ENCODE measurements around the gene SCN2A. TPM values are rescaled to one million over a fixed set of nuclear protein-coding genes. Genes with fewer than 3 reads are reported as not detected.
A peak's percentile ranks its signal among the peaks of the same experiment; 100 is the strongest.

SCN2A gene
- total RNA-seq, 1 experiment from 2014 or later: 0.07 TPM

GRCh38 chr2:165237056-165237455, 2.2 kb upstream of the SCN2A start:
- no TSS peak for BruUV-seq (replicated peaks)
- no peaks in the 10 kb centered on the region for H4K20me1 ChIP-seq (ENCODE audit: low read length)
- H3K27ac ChIP-seq (ENCODE audit: low read length): no peak overlapping the region
- no peaks in the 10 kb centered on the region for H3K27me3 ChIP-seq (ENCODE audit: low read length)
- no peaks in the 10 kb centered on the region for H3K36me3 ChIP-seq (ENCODE audit: low read depth, low read length)
- CTCF ChIA-PET: no interaction called here
- H3K4me1 ChIP-seq (ENCODE audit: insufficient read depth, low read length): no peaks in the 10 kb centered on the region
- ATAC-seq (no peak), DNase-seq (no peak)
- POLR2A ChIA-PET (ENCODE audit: unreplicated experiment): no interaction called here
- no peaks in the 10 kb centered on the region for H3K9me2 ChIP-seq (replicated peaks; ENCODE audit: low read length)
- no peaks in the 10 kb centered on the region for H3F3A ChIP-seq (ENCODE audit: low read length, unreplicated experiment)
- no peak overlapping the region for H3K4me2 ChIP-seq (ENCODE audit: low read length)
- no peak overlapping the region for H3K9ac ChIP-seq (ENCODE audit: low read length)
- TF ChIP-seq CTCF (conservative IDR thresholded peaks at IDR 0.05; ENCODE audit: low read depth, low read length) (no peak), EZH2 (IDR thresholded peaks at IDR 0.05; ENCODE audit: low read length, unreplicated experiment) (no peak), EZH2phosphoT487 (IDR thresholded peaks at IDR 0.05; ENCODE audit: borderline replicate concordance, low read length) (no peak)
- no peak overlapping the region for H3K4me3 ChIP-seq (ENCODE audit: low read length)
- H3K9me3 ChIP-seq (ENCODE audit: low read length): no peaks in the 10 kb centered on the region
- no peaks in the 10 kb centered on the region for H3K79me2 ChIP-seq (ENCODE audit: low read length)
- no peak overlapping the region for H2AFZ ChIP-seq (ENCODE audit: low read length)
- intact Hi-C loops (cut with micrococcal nuclease): no loop called here

GRCh38 chr2:165238295-165238694, 919 bp upstream of the SCN2A start:
- no peaks in the 10 kb centered on the region for H3K27me3 ChIP-seq (ENCODE audit: low read length)
- ATAC-seq: no peak
- H3K4me3 ChIP-seq (ENCODE audit: low read length): no peak overlapping the region
- H3K36me3 ChIP-seq (ENCODE audit: low read depth, low read length): no peaks in the 10 kb centered on the region
- H3K27ac ChIP-seq (ENCODE audit: low read length): no peak overlapping the region
- TF ChIP-seq CTCF (conservative IDR thresholded peaks at IDR 0.05; ENCODE audit: low read depth, low read length): no peak
- no peak for TF ChIP-seq EZH2phosphoT487 (IDR thresholded peaks at IDR 0.05; ENCODE audit: borderline replicate concordance, low read length)
- no peak for TF ChIP-seq EZH2 (IDR thresholded peaks at IDR 0.05; ENCODE audit: low read length, unreplicated experiment)
- H2AFZ ChIP-seq (ENCODE audit: low read length): no peak overlapping the region
- intact Hi-C loops (cut with micrococcal nuclease): loop anchor here (2.0 kb wide), 2 partner anchors 163 to 541 kb away; no protein-coding TSS in a partner anchor
- H3K9me3 ChIP-seq (ENCODE audit: low read length): no peaks in the 10 kb centered on the region
- ChIA-PET CTCF (no interaction called here), POLR2A (ENCODE audit: unreplicated experiment) (no interaction called here)
- H3K4me1 ChIP-seq (ENCODE audit: insufficient read depth, low read length): no peaks in the 10 kb centered on the region
- no peaks in the 10 kb centered on the region for H4K20me1 ChIP-seq (ENCODE audit: low read length)
- peak; percentile 37 for DNase-seq
- H3K4me2 ChIP-seq (ENCODE audit: low read length): no peak overlapping the region
- no TSS peak for BruUV-seq (replicated peaks)
- H3K9ac ChIP-seq (ENCODE audit: low read length): no peak overlapping the region
- H3K79me2 ChIP-seq (ENCODE audit: low read length): no peaks in the 10 kb centered on the region
- no peaks in the 10 kb centered on the region for H3F3A ChIP-seq (ENCODE audit: low read length, unreplicated experiment)
- H3K9me2 ChIP-seq (replicated peaks; ENCODE audit: low read length): no peaks in the 10 kb centered on the region

GRCh38 chr2:165239856-165240515, 772 bp downstream of the SCN2A start:
- Histone ChIP-seq H3K9me2 (replicated peaks; ENCODE audit: low read length) (no peaks in the 10 kb centered on the region), H2AFZ (ENCODE audit: low read length) (no peak overlapping the region), H3K27ac (ENCODE audit: low read length) (no peak overlapping the region), H3K4me1 (ENCODE audit: insufficient read depth, low read length) (no peaks in the 10 kb centered on the region), H3K36me3 (ENCODE audit: low read depth, low read length) (no peaks in the 10 kb centered on the region), H3K79me2 (ENCODE audit: low read length) (no peaks in the 10 kb centered on the region), H3K9me3 (ENCODE audit: low read length) (no peaks in the 10 kb centered on the region), H4K20me1 (ENCODE audit: low read length) (no peaks in the 10 kb centered on the region), H3K27me3 (ENCODE audit: low read length) (no peaks in the 10 kb centered on the region), H3F3A (ENCODE audit: low read length, unreplicated experiment) (no peaks in the 10 kb centered on the region), H3K4me2 (ENCODE audit: low read length) (no peak overlapping the region), H3K9ac (ENCODE audit: low read length) (no peak overlapping the region), H3K4me3 (ENCODE audit: low read length) (no peak overlapping the region)
- intact Hi-C loops (cut with micrococcal nuclease): loop anchor here (1.0 to 2.0 kb wide), 5 partner anchors 53 to 634 kb away; no protein-coding TSS in a partner anchor
- CTCF ChIA-PET: no interaction called here
- ATAC-seq: no peak
- POLR2A ChIA-PET (ENCODE audit: unreplicated experiment): no interaction called here
- TF ChIP-seq CTCF (conservative IDR thresholded peaks at IDR 0.05; ENCODE audit: low read depth, low read length): no peak
- no peak for TF ChIP-seq EZH2 (IDR thresholded peaks at IDR 0.05; ENCODE audit: low read length, unreplicated experiment)
- TF ChIP-seq EZH2phosphoT487 (IDR thresholded peaks at IDR 0.05; ENCODE audit: borderline replicate concordance, low read length): no peak
- no peak for DNase-seq
- BruUV-seq (replicated peaks): no TSS peak
